Esophagus muscularis mucosa (tissue), 3 donors: Measurements from ENCODE around the gene CD36.

ENCODE experiments used
- POLR2AphosphoS5 ChIP-seq, 2 donors: sonication (generic); formaldehyde crosslinking; IDR thresholded peaks; one replicate each; pipeline ENCODE4 v1.6.1; 2017; ENCODE audit warnings: antibody characterized with exemption in 2 of 2
- TF ChIP-seq, protein P1 (sequence below), 3 experiments: fragments of 200-600 bp in 2 of 3; fragments of 450-650 bp in 1 of 3; sonication (generic) in 2 of 3; IDR thresholded peaks; one replicate each; pipeline ENCODE4 v1.5.1; 2017 to 2019; ENCODE audit warnings: antibody characterized with exemption in 3 of 3, mild to moderate bottlenecking in 2 of 3, moderate library complexity in 1 of 3

DNA sequence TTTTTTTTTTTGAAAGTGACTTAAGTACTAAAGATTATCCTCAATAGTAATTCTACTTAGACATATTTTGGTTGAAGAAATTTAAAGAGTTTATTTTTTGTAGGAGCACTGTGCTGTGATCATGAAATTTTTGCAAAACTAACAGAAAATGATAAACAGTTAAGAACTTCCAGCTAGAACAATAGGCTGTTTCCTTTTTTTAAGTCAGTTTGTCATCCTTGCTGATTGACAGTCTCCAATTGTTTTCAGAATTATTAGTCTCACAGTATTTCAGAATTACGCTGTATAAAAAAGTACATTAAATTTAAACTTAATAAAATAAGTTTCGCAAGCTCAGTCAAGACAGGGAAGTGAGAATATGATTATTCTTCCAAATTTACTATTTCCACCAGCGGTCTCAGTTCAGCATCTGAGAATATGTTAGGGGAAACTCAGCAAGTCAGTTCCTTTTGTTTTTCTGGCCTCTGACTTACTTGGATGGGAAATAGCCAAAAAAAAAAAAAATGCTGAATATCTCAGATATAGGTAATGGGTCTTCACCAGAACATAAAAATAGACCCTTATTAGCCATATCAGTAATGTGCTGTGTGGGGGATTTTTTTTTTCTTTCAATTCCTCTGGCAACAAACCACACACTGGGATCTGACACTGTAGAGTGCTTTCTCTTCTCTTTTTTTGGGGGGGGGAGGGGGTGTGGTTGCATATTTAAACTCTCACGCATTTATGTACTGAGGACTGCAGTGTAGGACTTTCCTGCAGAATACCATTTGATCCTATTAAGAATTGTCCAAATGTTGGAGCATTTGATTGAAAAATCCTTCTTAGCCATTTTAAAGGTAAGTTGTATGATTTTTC lies at the start of gene CD36:
- TF ChIP-seq, protein P1, sequence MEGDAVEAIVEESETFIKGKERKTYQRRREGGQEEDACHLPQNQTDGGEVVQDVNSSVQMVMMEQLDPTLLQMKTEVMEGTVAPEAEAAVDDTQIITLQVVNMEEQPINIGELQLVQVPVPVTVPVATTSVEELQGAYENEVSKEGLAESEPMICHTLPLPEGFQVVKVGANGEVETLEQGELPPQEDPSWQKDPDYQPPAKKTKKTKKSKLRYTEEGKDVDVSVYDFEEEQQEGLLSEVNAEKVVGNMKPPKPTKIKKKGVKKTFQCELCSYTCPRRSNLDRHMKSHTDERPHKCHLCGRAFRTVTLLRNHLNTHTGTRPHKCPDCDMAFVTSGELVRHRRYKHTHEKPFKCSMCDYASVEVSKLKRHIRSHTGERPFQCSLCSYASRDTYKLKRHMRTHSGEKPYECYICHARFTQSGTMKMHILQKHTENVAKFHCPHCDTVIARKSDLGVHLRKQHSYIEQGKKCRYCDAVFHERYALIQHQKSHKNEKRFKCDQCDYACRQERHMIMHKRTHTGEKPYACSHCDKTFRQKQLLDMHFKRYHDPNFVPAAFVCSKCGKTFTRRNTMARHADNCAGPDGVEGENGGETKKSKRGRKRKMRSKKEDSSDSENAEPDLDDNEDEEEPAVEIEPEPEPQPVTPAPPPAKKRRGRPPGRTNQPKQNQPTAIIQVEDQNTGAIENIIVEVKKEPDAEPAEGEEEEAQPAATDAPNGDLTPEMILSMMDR (IDR thresholded peaks at IDR 0.05) = no peak
- peak in 1 of 2 donors; percentile 23 for TF ChIP-seq POLR2AphosphoS5 (IDR thresholded peaks at IDR 0.05)
